HG03457 (cell line): Measurements from ENCODE around the gene SLC5A1.
"Not testable (repeated sequence)": the region's sequence is repeated elsewhere in the genome, so short reads cannot be mapped to it uniquely, and the experiment has no call there.

Source experiments
- ATAC-seq: cut with Tn5 transposase; IDR thresholded peaks from one replicate; pipeline ENCODE4 v1.9.1; 2021; ENCODE audit warnings: moderate number of reproducible peaks; ENCODE audit not compliant: unreplicated experiment

SLC5A1 gene

GRCh38 chr22:32083814-32084213 is 40.8 kb downstream of the SLC5A1 start:
- no peak for ATAC-seq

GRCh38 chr22:32088084-32088483 is 45.0 kb downstream of the SLC5A1 start:
- ATAC-seq, result no peak

GRCh38 chr22:32097018-32097417 is 54.0 kb downstream of the SLC5A1 start:
- no peak for ATAC-seq

GRCh38 chr22:32097881-32098499 is 54.9 kb downstream of the SLC5A1 start:
- no peak for ATAC-seq

- no peak for ATAC-seq
Measured at GRCh38 chr22:32100711-32101110, 57.6 kb downstream of the SLC5A1 start.

GRCh38 chr22:32103658-32104315 is 60.7 kb downstream of the SLC5A1 start:
- no peak for ATAC-seq

GRCh38 chr22:32106930-32107329 is 63.9 kb downstream of the SLC5A1 start:
- no peak for ATAC-seq

- ATAC-seq, result no peak
Measured at GRCh38 chr22:32112380-32112779, 69.3 kb downstream of the SLC5A1 start.

- ATAC-seq, result no peak
Measured at GRCh38 chr22:32119568-32120235, 76.6 kb downstream of the SLC5A1 start.

GRCh38 chr22:32120603-32121002 is 77.5 kb downstream of the SLC5A1 start:
- no peak for ATAC-seq

- ATAC-seq, result no peak
Measured at GRCh38 chr22:32122899-32123298, 79.8 kb downstream of the SLC5A1 start.

- no peak for ATAC-seq
Measured at GRCh38 chr22:32123657-32124056, 80.6 kb downstream of the SLC5A1 start.

- no peak for ATAC-seq
Measured at GRCh38 chr22:32127904-32128303, 84.8 kb downstream of the SLC5A1 start.

GRCh38 chr22:32130464-32130863 is 87.4 kb downstream of the SLC5A1 start:
- no peak for ATAC-seq

- ATAC-seq, result no peak
Measured at GRCh38 chr22:32132126-32132525, 89.1 kb downstream of the SLC5A1 start.

- ATAC-seq, result no peak
Measured at GRCh38 chr22:32132783-32133182, 89.7 kb downstream of the SLC5A1 start.

- ATAC-seq, result not testable (repeated sequence)
Measured at GRCh38 chr22:32134796-32135195, 91.7 kb downstream of the SLC5A1 start.

GRCh38 chr22:32135958-32136357 is 92.9 kb downstream of the SLC5A1 start:
- not testable (repeated sequence) for ATAC-seq

GRCh38 chr22:32136881-32137280 is 93.8 kb downstream of the SLC5A1 start:
- ATAC-seq, result not testable (repeated sequence)

- not testable (repeated sequence) for ATAC-seq
Measured at GRCh38 chr22:32137731-32138324, 94.8 kb downstream of the SLC5A1 start.

- not testable (repeated sequence) for ATAC-seq
Measured at GRCh38 chr22:32138576-32138975, 95.5 kb downstream of the SLC5A1 start.

- not testable (repeated sequence) for ATAC-seq
Measured at GRCh38 chr22:32140688-32141087, 97.6 kb downstream of the SLC5A1 start.
